LNCAP (cell line): ENCODE data around the gene ART5.

Experiments used
- TF ChIP-seq, protein P1 (sequence below): fragments of 450-650 bp; IDR thresholded peaks from 2 replicates; pipeline ENCODE4 v1.5.1; 2017; ENCODE audit warnings: mild to moderate bottlenecking

ART5 gene

DNA sequence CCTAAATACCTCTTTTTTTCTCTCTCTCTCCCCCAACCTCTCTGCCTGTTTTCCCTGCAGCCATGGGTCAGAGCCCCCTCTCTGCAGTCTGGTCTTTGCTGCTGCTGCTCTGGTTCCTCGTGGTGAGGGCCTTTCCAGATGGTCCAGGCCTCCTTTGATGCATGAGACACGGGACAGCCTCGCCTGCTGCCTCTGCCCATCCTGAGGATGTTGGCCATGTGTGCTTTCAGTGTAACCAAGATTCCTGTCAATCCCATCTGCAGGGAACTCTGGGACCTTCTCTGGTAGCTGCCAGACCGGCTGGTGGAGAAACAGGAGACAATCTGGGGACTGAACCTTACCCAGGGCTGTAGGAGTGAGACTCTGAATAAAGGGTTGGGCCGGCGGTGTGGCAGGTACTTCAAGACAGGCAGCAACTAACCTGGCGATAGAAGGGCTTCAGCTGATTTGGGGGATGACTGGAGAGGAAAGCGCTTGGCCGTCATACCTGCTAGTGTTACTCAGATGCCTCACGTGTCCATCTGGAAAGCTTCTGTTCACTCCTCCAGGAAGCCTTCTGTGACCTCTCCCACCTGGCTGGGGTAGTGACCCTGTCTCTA lies 22.3 kb upstream of the ART5 start:
- TF ChIP-seq, protein P1, sequence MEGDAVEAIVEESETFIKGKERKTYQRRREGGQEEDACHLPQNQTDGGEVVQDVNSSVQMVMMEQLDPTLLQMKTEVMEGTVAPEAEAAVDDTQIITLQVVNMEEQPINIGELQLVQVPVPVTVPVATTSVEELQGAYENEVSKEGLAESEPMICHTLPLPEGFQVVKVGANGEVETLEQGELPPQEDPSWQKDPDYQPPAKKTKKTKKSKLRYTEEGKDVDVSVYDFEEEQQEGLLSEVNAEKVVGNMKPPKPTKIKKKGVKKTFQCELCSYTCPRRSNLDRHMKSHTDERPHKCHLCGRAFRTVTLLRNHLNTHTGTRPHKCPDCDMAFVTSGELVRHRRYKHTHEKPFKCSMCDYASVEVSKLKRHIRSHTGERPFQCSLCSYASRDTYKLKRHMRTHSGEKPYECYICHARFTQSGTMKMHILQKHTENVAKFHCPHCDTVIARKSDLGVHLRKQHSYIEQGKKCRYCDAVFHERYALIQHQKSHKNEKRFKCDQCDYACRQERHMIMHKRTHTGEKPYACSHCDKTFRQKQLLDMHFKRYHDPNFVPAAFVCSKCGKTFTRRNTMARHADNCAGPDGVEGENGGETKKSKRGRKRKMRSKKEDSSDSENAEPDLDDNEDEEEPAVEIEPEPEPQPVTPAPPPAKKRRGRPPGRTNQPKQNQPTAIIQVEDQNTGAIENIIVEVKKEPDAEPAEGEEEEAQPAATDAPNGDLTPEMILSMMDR, result no peak

DNA sequence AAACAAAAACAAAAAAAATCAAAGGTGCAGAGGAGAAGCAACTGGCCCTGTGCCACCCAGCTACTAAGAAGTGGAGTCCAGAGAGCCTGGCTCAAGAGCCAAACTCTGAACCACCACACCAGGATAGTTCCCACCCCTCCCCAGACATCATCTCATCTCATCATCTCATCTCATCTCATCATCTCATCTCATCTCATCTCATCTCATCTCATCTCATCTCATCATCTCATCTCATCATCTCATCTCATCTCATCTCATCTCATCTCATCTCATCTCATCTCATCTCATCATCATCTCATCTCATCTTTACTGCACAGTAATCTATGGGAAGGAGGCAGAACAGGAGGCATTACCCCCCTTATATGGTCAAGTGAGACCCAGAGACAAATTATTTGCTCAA lies 21.1 kb upstream of the ART5 start:
- TF ChIP-seq, protein P1, result no peak

DNA sequence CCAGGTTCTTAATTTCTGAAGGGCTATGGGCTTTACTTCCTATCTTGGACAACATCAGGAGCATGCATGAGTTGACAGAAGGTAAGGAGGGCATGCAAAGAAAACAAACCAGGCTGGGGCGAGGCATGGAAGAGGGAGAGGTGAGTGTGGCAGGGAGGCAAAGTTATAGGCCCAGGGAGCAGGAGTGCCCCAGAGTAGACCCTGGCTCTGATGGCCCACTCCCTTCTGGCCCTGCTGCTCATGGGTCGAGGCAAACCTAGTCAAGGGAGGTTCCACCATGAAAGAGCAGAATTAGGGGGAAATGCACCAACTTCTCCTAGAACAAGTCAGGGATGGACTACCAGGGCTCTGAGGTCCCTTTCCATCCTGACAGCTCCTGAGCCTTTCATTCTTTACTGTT lies 19.2 kb upstream of the ART5 start:
- TF ChIP-seq, protein P1, result no peak

DNA sequence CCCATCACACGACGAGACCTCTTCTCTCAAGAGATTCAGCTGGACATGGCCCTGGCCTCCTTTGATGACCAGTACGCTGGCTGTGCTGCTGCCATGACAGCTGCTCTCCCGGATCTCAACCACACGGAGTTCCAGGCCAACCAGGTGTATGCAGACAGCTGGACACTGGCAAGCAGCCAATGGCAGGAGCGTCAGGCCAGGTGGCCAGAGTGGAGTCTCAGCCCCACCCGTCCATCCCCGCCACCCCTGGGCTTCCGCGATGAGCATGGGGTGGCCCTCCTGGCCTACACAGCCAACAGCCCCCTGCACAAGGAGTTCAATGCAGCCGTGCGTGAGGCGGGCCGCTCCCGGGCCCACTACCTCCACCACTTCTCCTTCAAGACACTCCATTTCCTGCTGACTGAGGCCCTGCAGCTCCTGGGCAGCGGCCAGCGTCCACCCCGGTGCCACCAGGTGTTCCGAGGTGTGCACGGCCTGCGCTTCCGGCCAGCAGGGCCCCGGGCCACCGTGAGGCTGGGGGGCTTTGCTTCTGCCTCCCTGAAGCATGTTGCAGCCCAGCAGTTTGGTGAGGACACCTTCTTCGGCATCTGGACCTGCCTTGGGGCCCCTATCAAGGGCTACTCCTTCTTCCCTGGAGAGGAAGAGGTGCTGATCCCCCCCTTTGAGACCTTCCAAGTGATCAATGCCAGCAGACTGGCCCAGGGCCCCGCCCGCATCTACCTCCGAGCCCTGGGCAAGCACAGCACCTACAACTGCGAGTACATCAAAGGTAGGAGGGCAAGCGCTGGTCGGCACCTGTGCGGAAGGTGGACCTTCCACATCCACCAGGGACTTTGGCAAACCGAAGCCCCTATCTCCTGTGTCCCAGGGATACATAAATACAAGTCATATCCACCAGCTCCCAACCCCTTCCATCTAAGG lies 18.1 kb upstream of the ART5 start:
- TF ChIP-seq, protein P1, result no peak

DNA sequence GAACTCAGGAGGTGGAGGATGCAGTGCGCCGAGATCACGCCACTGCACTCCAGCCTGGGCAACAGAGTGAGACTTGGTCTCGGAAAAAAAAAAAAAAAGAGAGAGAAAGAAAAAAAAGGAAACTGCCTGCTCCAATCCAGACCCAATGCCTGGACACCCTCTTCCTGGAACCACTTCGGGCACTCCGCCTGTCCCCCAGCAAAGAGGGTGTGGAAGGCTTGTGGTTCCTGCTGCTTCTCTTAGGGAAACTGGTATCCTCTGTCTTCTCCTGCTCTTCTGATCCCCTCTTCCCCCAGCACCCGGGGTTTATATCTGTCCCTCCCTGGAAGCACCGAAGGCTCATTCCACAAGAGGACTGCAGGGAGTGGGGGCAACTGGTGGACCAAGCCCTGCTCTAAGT lies 16.5 kb upstream of the ART5 start:
- TF ChIP-seq, protein P1, result no peak

DNA sequence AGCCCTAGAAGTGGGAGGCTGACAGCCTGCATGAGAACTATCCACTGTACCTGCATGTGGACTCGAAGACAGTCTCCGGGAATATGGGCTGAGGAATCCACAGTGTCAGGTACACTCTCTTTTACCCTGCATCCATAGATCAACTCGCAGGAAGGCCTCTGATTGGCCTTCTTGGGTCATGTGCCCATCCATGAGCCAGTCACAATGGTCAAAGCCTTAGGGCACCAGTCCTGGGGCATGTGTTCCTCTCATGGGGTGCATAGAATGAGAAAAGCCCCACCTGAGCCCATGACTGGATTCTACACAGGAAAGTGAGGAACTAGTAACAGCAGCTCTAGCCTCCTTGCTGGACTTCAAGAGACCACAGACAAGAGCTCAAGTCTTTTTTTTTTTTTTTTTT lies 13.8 kb upstream of the ART5 start:
- TF ChIP-seq, protein P1, result no peak

DNA sequence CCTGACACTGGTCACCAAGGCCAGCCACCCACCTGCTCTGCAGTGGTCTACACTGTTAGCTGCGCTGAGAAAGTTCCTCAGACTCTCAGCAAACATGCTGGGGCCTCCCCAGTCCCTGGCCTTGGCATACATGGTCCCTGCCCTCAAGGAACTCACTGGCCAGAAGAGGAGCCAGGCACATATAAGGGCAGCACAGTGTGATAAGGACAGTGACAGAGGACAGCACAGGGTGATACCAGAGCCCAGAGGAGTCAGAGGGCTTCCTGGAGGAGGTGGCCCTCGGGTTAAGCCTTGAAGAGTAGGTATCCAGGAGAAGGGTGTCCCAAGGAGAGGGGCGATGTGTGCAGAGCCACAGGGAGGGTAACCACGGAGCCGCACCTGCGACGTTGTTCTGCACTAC lies 3.8 kb upstream of the ART5 start:
- TF ChIP-seq, protein P1, result no peak
